MV-4-11 (cell line): Measurements from ENCODE around the gene TIGIT.
"Not testable (repeated sequence)": the region's sequence is repeated elsewhere in the genome, so short reads cannot be mapped to it uniquely, and the experiment has no call there.

Experiments used
- DNase-seq: peaks from one replicate; lab custom pipeline; 2025; lab: John Stamatoyannopoulos, UW

Gene TIGIT

GRCh38 chr3:114293838-114294535 is at the start of gene TIGIT:
Gene TIGIT (plus strand): TSS chr3:114294028. CDS start chr3:114294062, 34 bp downstream.
- DNase-seq, result no peak

GRCh38 chr3:114252954-114253353 is 40.9 kb upstream of the TIGIT start:
- no peak for DNase-seq

GRCh38 chr3:114253505-114253904 is 40.3 kb upstream of the TIGIT start:
- DNase-seq, result no peak

- no peak for DNase-seq
These were observed 34.3 kb upstream of the TIGIT start for GRCh38 chr3:114259566-114259965.

GRCh38 chr3:114260152-114260551 is 33.7 kb upstream of the TIGIT start:
- DNase-seq, result no peak

GRCh38 chr3:114270019-114270418 is 23.8 kb upstream of the TIGIT start:
- DNase-seq, result no peak

GRCh38 chr3:114272271-114272670 is 21.6 kb upstream of the TIGIT start:
- no peak for DNase-seq

- DNase-seq, result no peak
These were observed 18.9 kb upstream of the TIGIT start for GRCh38 chr3:114274929-114275328.

GRCh38 chr3:114276856-114277255 is 17.0 kb upstream of the TIGIT start:
- DNase-seq, result not testable (repeated sequence)

- DNase-seq, result no peak
These were observed 9.2 kb upstream of the TIGIT start for GRCh38 chr3:114284644-114285043.

- no peak for DNase-seq
These were observed 8.1 kb upstream of the TIGIT start for GRCh38 chr3:114285648-114286230.

GRCh38 chr3:114286266-114286665 is 7.6 kb upstream of the TIGIT start:
- DNase-seq, result no peak

- DNase-seq, result peak; percentile 37
These were observed 2.6 kb upstream of the TIGIT start for GRCh38 chr3:114290911-114291901.

- no peak for DNase-seq
These were observed 1.2 kb downstream of the TIGIT start for GRCh38 chr3:114294940-114295480.

- DNase-seq, result no peak
These were observed 2.1 kb downstream of the TIGIT start for GRCh38 chr3:114295946-114296345.

GRCh38 chr3:114299421-114299820 is 5.6 kb downstream of the TIGIT start:
- DNase-seq, result peak; percentile 38

- DNase-seq, result peak; percentile 91
These were observed 6.3 kb downstream of the TIGIT start for GRCh38 chr3:114299941-114300624.

- no peak for DNase-seq
These were observed 13.5 kb downstream of the TIGIT start for GRCh38 chr3:114307222-114307830.

GRCh38 chr3:114307832-114308231 is 14.0 kb downstream of the TIGIT start:
- DNase-seq, result no peak

- no peak for DNase-seq
These were observed 14.5 kb downstream of the TIGIT start for GRCh38 chr3:114308377-114308776.

- no peak for DNase-seq
These were observed 15.0 kb downstream of the TIGIT start for GRCh38 chr3:114308830-114309229.
